ENCODE results near the gene PLCB1.

PLCB1 gene

DNA sequence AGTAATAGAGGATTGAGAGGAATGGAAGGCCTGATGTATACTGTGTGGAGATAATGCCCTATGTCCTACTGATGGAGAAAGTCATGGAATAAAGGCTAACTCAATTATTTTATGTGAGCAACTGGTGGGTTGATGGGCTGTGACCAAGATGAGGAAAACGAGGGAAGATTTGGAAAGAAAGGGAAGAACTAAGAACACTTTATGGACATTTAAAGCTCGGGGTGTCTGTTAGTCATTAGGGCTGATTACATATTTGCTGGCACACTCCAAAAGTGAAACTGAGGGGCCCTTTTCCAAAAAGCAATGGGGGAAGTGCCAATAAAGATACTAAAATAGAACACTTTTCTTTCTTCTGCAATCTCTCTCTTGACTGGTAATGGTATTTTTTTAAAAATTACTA, 439.5 kb downstream of the PLCB1 start:
- Histone ChIP-seq H3K4me3 (no peak overlapping the region), H3K27ac (no peak overlapping the region)
- DNase-seq (ENCODE audit: low spot score): no peak
- TF ChIP-seq, protein P1, sequence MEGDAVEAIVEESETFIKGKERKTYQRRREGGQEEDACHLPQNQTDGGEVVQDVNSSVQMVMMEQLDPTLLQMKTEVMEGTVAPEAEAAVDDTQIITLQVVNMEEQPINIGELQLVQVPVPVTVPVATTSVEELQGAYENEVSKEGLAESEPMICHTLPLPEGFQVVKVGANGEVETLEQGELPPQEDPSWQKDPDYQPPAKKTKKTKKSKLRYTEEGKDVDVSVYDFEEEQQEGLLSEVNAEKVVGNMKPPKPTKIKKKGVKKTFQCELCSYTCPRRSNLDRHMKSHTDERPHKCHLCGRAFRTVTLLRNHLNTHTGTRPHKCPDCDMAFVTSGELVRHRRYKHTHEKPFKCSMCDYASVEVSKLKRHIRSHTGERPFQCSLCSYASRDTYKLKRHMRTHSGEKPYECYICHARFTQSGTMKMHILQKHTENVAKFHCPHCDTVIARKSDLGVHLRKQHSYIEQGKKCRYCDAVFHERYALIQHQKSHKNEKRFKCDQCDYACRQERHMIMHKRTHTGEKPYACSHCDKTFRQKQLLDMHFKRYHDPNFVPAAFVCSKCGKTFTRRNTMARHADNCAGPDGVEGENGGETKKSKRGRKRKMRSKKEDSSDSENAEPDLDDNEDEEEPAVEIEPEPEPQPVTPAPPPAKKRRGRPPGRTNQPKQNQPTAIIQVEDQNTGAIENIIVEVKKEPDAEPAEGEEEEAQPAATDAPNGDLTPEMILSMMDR (IDR thresholded peaks at IDR 0.05): no peak

DNA sequence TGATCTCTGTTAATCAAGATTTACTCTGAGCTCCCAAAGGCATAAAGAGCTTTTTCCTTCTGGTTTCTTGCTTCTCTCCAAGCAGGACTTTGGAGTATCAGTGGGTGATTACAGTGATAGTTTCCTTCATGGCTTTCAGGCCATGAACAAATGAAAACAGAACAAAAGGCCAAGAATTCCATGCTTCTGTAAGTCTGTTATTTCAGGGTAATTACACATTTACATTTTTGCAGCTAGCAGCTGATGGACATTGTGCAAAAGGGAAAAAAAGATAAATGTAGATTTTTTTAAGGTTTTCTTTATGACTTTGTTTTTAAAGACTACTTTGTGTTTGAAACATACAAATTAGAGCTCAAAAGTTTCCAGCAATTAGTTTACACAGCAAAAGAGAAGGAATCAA, 441.6 kb downstream of the PLCB1 start:
- Histone ChIP-seq H3K4me3 (no peak overlapping the region), H3K27ac (no peak overlapping the region)
- DNase-seq (ENCODE audit: low spot score): no peak
- TF ChIP-seq, protein P1 (IDR thresholded peaks at IDR 0.05): no peak

GRCh38 chr20:8575114-8575513, 443.0 kb downstream of the PLCB1 start:
- TF ChIP-seq, protein P1 (IDR thresholded peaks at IDR 0.05): no peak
- H3K27ac ChIP-seq: no peak overlapping the region
- no peak overlapping the region for H3K4me3 ChIP-seq
- no peak for DNase-seq (ENCODE audit: low spot score)

DNA sequence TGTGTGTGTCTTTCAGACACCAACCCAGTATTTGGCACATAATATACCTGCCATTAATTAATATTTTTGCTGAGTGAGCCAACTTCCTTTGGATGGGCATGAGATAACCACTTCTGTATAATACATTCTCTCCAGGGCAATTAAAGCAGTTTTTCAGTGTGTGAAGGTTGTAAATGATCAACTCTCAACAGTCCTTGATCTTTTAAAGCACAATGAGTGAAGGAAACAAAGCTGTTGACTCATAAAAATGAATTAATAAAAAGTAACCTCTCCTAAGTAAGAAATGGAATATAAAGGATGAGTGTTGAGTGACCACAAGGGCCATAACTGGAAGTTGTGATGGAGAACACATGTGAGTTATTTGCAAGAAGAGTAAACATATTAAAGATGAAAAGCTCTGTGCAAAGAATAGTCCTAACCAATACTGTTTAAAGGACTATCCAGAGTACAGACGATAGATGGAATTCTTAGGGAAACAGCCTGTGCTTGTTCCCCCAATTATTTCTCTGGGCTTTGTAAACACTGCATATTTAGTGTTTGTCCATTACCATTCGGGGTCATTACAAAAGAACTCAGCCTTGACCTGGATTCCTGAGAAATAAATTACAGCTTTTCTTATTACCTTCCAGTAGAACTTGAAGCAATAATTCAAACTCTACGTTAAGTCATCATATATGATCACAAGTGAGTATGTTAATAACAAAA, 446.2 kb downstream of the PLCB1 start:
- no peak overlapping the region for H3K4me3 ChIP-seq
- DNase-seq (ENCODE audit: low spot score): no peak
- TF ChIP-seq, protein P1 (IDR thresholded peaks at IDR 0.05): no peak
- H3K27ac ChIP-seq: no peak overlapping the region

GRCh38 chr20:8579035-8579434, 447.0 kb downstream of the PLCB1 start:
- H3K27ac ChIP-seq: no peak overlapping the region
- H3K4me3 ChIP-seq: no peak overlapping the region
- TF ChIP-seq, protein P1 (IDR thresholded peaks at IDR 0.05): no peak
- DNase-seq (ENCODE audit: low spot score): no peak

- TF ChIP-seq, protein P1 (IDR thresholded peaks at IDR 0.05): no peak
- no peak overlapping the region for H3K4me3 ChIP-seq
- H3K27ac ChIP-seq: no peak overlapping the region
- DNase-seq (ENCODE audit: low spot score): no peak
Measured at GRCh38 chr20:8581446-8582183, 449.5 kb downstream of the PLCB1 start.
